ENCODE measurements around the gene GSC2. TPM values are rescaled to one million over a fixed set of nuclear protein-coding genes. Genes with fewer than 3 reads are reported as not detected.
A peak's percentile ranks its signal among the peaks of the same experiment; 100 is the strongest.

The GSC2 gene
- total and polyA plus RNA-seq, 9 donors = not detected

DNA sequence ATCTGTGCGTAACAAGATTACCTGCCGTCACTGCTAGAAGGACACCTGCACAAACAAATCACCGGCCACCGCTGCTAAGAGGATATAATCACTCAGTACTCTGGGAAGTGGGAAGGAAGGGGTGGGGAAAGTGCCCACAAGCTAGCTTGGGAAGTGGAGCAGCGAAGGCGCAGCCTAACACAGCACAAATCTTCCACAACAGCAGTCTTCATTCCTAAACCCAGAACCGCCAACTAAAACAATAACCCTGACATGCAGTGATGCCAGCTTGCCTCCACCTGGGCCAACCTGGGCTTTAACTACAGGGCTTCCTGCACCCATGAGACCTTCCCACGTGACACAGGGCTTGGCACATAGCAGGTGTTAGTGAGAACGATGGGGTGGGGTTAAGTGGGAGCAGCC lies 33.0 kb downstream of the GSC2 start:
- peaks cover 58% of the 10 kb centered on the region for H3K4me1 ChIP-seq (ENCODE audit: control insufficient read depth, insufficient read depth, low read length)
- 100% methylated on average over 1 of the region's 9 CpGs for WGBS (ENCODE audit: insufficient coverage)
- no peaks in the 10 kb centered on the region for H3K9me3 ChIP-seq (replicated peaks; ENCODE audit: control insufficient read depth, low read depth, low read length)
- H3K36me3 ChIP-seq (ENCODE audit: control insufficient read depth, insufficient read depth, low read length) = peaks cover 20% of the 10 kb centered on the region
- H3K27ac ChIP-seq (ENCODE audit: low read length) = no peak overlapping the region
- H3K27me3 ChIP-seq (ENCODE audit: control insufficient read depth, insufficient read depth, low read length) = no peaks in the 10 kb centered on the region
- H3K4me3 ChIP-seq (ENCODE audit: low read length) = no peak overlapping the region
- DNase-seq = no peak

DNA sequence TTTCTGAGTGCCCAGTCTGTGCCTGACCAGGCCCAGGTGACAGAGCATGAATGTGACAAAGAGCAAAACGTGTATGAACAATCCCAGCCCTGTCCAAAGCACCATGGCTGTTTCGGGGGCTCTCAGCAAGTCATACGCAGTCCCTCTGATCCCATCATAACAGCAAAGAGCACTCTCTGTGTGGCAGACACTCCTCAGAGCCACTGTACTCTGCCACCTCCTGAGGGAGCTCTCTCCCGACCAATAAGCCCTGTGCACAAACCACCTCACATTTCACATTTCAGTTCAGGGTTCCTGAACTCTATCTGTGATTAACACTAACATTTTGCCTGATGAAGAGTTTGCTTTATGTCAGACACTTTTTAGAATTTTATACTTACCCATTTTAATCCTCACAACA lies 34.5 kb downstream of the GSC2 start:
- Histone ChIP-seq H3K27ac (ENCODE audit: low read length) (no peak overlapping the region), H3K27me3 (ENCODE audit: control insufficient read depth, insufficient read depth, low read length) (no peaks in the 10 kb centered on the region), H3K4me3 (ENCODE audit: low read length) (no peak overlapping the region), H3K4me1 (ENCODE audit: control insufficient read depth, insufficient read depth, low read length) (peaks cover 50% of the 10 kb centered on the region), H3K36me3 (ENCODE audit: control insufficient read depth, insufficient read depth, low read length) (peaks cover 20% of the 10 kb centered on the region), H3K9me3 (replicated peaks; ENCODE audit: control insufficient read depth, low read depth, low read length) (no peaks in the 10 kb centered on the region)
- WGBS (ENCODE audit: insufficient coverage) = 80% methylated on average over 3 of the region's 4 CpGs
- no peak for DNase-seq

DNA sequence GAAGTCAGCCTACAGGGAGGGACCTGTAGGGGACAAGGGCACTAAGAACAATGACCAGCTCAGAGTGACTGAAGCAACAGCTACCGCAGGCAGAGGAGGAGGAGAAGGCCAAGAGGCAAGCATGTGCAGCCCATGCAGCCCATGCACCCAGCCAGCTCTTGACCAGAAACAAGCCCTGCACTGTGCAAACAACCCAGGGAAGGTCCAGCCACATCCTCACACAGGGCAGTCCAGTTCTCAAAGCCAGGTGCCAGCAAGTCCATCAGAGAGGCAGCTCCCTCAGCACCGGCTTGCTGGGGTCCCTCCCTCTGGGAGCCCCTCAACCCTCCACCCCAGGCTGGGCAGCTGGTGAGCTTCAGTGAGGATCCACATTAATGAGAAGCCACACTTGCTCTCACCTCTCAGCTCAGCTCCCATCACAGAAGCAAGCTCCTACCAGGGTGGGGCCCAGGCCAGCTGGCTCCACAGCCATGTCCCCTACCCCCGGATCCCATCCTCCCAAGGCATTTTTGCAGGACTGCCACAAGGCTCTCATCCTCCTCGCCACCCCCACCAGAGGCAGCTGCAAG lies 35.0 kb downstream of the GSC2 start:
- Histone ChIP-seq H3K4me1 (ENCODE audit: control insufficient read depth, insufficient read depth, low read length) (peaks cover 44% of the 10 kb centered on the region), H3K9me3 (replicated peaks; ENCODE audit: control insufficient read depth, low read depth, low read length) (no peaks in the 10 kb centered on the region), H3K27ac (ENCODE audit: low read length) (peak overlapping the region; percentile 9), H3K4me3 (ENCODE audit: low read length) (no peak overlapping the region), H3K27me3 (ENCODE audit: control insufficient read depth, insufficient read depth, low read length) (no peaks in the 10 kb centered on the region), H3K36me3 (ENCODE audit: control insufficient read depth, insufficient read depth, low read length) (peaks cover 16% of the 10 kb centered on the region)
- DNase-seq = peak; percentile 23
- WGBS (ENCODE audit: insufficient coverage) = 67% methylated on average over 1 of the region's 4 CpGs

DNA sequence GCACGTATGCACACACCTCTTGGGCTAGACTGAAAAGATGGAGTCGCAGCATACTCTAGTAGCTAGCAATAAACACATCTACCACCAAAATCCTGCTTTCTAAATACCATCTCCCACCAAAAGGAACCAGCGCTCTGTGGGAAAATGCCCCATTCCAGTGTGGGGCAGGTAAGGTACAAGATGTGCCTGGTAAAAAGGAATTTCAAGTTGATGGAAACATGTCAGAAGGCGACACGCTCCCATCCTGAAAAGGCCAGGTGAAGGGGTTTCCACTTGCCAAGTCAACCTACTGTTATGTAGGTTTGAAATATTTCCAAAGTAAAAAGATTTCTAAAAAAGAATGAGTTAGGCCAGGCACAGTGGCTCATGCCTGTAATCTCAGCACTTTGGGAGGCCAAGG lies 36.7 kb downstream of the GSC2 start:
- Histone ChIP-seq H3K27me3 (ENCODE audit: control insufficient read depth, insufficient read depth, low read length) (no peaks in the 10 kb centered on the region), H3K36me3 (ENCODE audit: control insufficient read depth, insufficient read depth, low read length) (peaks cover 9% of the 10 kb centered on the region), H3K9me3 (replicated peaks; ENCODE audit: control insufficient read depth, low read depth, low read length) (no peaks in the 10 kb centered on the region), H3K27ac (ENCODE audit: low read length) (no peak overlapping the region), H3K4me3 (ENCODE audit: low read length) (no peak overlapping the region), H3K4me1 (ENCODE audit: control insufficient read depth, insufficient read depth, low read length) (peaks cover 28% of the 10 kb centered on the region)
- DNase-seq = no peak
- 85% methylated on average over 2 of the region's 5 CpGs for WGBS (ENCODE audit: insufficient coverage)

DNA sequence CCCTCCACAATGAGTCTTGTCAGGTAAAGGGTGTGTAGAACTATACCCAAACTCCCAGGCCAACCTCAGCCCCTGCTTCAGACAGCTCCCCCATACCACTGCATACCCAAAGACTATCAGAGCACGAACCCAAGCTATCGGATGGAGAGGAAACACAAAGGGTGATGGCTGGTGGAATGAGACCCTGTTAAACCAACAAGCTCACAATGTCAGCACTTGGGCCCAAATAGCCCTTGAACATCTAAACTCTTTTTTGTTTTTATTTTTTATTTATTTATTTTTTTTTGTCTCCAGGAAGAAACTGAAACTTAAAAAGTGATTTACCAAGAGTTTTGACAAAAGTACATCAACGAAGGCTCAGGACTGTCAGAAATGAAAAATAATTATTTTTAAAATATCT lies 38.5 kb downstream of the GSC2 start:
- no peak overlapping the region for H3K27ac ChIP-seq (ENCODE audit: low read length)
- H3K4me3 ChIP-seq (ENCODE audit: low read length) = no peak overlapping the region
- no peaks in the 10 kb centered on the region for H3K27me3 ChIP-seq (ENCODE audit: control insufficient read depth, insufficient read depth, low read length)
- H3K9me3 ChIP-seq (replicated peaks; ENCODE audit: control insufficient read depth, low read depth, low read length) = no peaks in the 10 kb centered on the region
- no CpG with 5 or more reads among the region's 3 CpGs for WGBS (ENCODE audit: insufficient coverage)
- peaks cover 6% of the 10 kb centered on the region for H3K36me3 ChIP-seq (ENCODE audit: control insufficient read depth, insufficient read depth, low read length)
- no peak for DNase-seq
- H3K4me1 ChIP-seq (ENCODE audit: control insufficient read depth, insufficient read depth, low read length) = peaks cover 38% of the 10 kb centered on the region

DNA sequence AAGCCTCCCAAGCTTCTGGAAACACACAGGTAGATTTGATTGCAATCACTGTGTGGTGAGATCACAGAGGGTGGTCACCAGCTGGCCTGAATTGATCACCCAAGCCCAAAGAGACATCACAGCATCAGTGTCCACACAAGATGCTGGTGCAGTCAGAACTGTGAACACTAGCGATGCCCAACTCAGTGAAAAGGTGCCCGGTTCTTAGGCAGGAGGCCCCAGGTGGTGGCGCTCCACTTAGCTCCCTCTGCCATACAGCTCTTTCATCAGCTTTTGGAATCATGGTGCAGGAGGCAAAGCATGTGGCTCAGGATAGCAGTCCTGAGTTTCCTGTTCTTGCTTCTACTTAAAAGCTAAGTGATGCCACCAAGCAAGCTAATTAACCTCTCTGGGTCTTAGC lies 39.0 kb downstream of the GSC2 start:
- Histone ChIP-seq H3K36me3 (ENCODE audit: control insufficient read depth, insufficient read depth, low read length) (peaks cover 6% of the 10 kb centered on the region), H3K4me1 (ENCODE audit: control insufficient read depth, insufficient read depth, low read length) (peaks cover 39% of the 10 kb centered on the region), H3K4me3 (ENCODE audit: low read length) (no peak overlapping the region), H3K27ac (ENCODE audit: low read length) (no peak overlapping the region), H3K9me3 (replicated peaks; ENCODE audit: control insufficient read depth, low read depth, low read length) (no peaks in the 10 kb centered on the region), H3K27me3 (ENCODE audit: control insufficient read depth, insufficient read depth, low read length) (no peaks in the 10 kb centered on the region)
- 82% methylated on average over 3 of the region's 3 CpGs for WGBS (ENCODE audit: insufficient coverage)
- DNase-seq = no peak

DNA sequence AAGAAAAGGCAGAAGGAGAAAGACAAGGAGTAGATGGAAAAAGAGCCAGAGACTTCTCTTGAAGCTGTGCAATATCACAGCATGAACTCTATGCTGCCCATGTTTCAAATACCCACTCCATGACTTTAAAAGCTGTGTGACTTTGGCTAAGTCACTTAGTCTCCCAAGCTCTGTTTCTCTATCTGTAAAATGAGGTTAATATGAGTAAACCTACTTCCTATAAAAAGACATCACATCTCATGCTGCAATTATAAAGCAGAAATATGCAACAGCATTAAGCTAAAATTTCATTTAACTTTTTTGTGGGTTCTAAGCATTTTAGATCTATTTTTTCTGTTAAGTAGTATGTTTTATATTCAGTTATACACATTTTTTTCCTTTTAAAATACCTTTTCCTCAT lies 39.4 kb downstream of the GSC2 start:
- H3K27ac ChIP-seq (ENCODE audit: low read length) = no peak overlapping the region
- H3K36me3 ChIP-seq (ENCODE audit: control insufficient read depth, insufficient read depth, low read length) = peaks cover 6% of the 10 kb centered on the region
- DNase-seq = no peak
- H3K27me3 ChIP-seq (ENCODE audit: control insufficient read depth, insufficient read depth, low read length) = no peaks in the 10 kb centered on the region
- H3K4me1 ChIP-seq (ENCODE audit: control insufficient read depth, insufficient read depth, low read length) = peaks cover 41% of the 10 kb centered on the region
- H3K4me3 ChIP-seq (ENCODE audit: low read length) = no peak overlapping the region
- H3K9me3 ChIP-seq (replicated peaks; ENCODE audit: control insufficient read depth, low read depth, low read length) = no peaks in the 10 kb centered on the region

DNA sequence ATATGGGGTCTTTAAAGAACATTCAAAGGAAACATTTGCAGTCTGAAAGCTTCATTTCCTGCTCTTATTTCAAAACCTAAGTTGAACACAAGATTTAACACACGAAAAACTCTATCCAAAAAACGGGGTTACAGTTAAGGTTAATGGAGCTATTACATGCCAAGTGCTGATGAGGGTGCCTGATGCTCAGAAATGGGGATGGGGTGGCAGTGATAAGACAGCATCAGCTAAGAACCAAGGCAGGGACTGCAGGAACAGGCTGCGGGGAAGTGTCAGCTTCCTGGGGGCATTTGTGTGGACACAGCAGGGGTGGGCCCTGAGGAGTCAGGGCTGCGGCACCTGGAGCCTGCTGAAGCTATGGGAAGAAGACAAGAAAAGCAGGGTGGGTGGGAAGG lies 40.0 kb downstream of the GSC2 start:
- no peaks in the 10 kb centered on the region for H3K27me3 ChIP-seq (ENCODE audit: control insufficient read depth, insufficient read depth, low read length)
- no peak overlapping the region for H3K27ac ChIP-seq (ENCODE audit: low read length)
- peaks cover 6% of the 10 kb centered on the region for H3K36me3 ChIP-seq (ENCODE audit: control insufficient read depth, insufficient read depth, low read length)
- peaks cover 42% of the 10 kb centered on the region for H3K4me1 ChIP-seq (ENCODE audit: control insufficient read depth, insufficient read depth, low read length)
- H3K9me3 ChIP-seq (replicated peaks; ENCODE audit: control insufficient read depth, low read depth, low read length) = no peaks in the 10 kb centered on the region
- no peak for DNase-seq
- no peak overlapping the region for H3K4me3 ChIP-seq (ENCODE audit: low read length)
- 52% methylated on average over 2 of the region's 4 CpGs for WGBS (ENCODE audit: insufficient coverage)

DNA sequence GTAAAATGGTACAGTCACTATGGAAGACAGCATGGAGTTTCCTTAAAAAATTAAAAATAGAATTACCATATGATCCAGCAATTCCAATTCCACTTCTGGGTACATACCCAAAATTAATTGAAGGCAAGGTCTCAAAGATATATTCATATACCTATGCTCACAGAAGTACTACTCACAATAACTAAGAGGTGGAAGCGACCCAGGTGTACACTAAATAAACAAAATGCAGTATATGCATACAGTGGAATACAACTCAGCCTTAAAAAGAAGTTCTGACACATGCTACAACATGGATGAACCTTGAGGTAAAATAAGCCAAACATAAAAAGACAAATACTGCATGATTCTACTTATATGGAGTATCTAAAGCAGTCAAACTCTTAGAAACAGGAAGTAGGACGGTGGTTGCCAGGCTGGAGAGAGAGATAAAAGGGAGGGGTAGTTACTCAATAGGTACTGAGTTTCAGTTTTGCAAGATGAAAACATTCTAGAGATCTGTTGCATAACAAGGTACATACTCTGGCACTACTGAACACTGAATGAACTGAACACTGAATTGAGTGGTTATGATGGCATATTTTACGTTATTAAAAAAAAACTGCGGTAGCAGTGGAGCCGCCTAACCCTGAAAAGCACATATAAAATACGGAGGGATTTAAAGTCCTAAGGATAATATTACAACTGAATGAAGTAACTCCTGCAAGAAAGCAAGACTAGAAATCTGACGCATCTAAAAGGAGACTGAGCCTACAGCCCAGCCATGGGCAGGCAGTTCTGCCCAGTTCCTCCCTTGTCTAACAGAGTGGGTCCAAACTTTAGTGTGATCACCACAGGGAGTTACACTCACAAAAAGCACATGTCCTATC lies 40.7 kb downstream of the GSC2 start:
- WGBS (ENCODE audit: insufficient coverage) = 45% methylated on average over 4 of the region's 7 CpGs
- no peaks in the 10 kb centered on the region for H3K27me3 ChIP-seq (ENCODE audit: control insufficient read depth, insufficient read depth, low read length)
- no peak for DNase-seq
- no peak overlapping the region for H3K27ac ChIP-seq (ENCODE audit: low read length)
- no peaks in the 10 kb centered on the region for H3K9me3 ChIP-seq (replicated peaks; ENCODE audit: control insufficient read depth, low read depth, low read length)
- H3K4me1 ChIP-seq (ENCODE audit: control insufficient read depth, insufficient read depth, low read length) = peaks cover 42% of the 10 kb centered on the region
- peaks cover 6% of the 10 kb centered on the region for H3K36me3 ChIP-seq (ENCODE audit: control insufficient read depth, insufficient read depth, low read length)
- no peak overlapping the region for H3K4me3 ChIP-seq (ENCODE audit: low read length)

DNA sequence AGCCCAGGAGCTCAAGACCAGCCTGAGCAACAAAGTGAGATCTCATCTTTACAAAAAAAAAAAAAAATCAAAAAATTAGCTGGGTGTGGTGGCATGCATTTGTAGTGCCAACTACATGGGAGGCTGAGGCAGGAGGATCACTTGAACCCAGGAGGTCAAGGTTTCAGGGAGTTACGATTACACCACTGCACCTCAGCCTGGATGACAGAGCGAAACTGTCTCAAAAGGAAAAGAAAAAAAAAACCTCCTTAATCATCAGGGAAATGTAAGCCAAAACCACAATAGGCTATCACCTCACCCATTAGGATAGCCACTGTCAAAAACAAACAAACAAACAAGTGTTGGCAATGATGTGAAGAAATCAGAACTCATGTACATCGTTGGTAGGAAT lies 41.3 kb downstream of the GSC2 start:
- H3K4me1 ChIP-seq (ENCODE audit: control insufficient read depth, insufficient read depth, low read length) = peaks cover 43% of the 10 kb centered on the region
- H3K9me3 ChIP-seq (replicated peaks; ENCODE audit: control insufficient read depth, low read depth, low read length) = no peaks in the 10 kb centered on the region
- H3K27me3 ChIP-seq (ENCODE audit: control insufficient read depth, insufficient read depth, low read length) = no peaks in the 10 kb centered on the region
- no peak overlapping the region for H3K27ac ChIP-seq (ENCODE audit: low read length)
- no peak for DNase-seq
- peaks cover 6% of the 10 kb centered on the region for H3K36me3 ChIP-seq (ENCODE audit: control insufficient read depth, insufficient read depth, low read length)
- no peak overlapping the region for H3K4me3 ChIP-seq (ENCODE audit: low read length)
- WGBS (ENCODE audit: insufficient coverage) = no CpG with 5 or more reads among the region's 3 CpGs
